ENCODE results near the gene FXYD1. TPM values are rescaled to one million over a fixed set of nuclear protein-coding genes. Genes with fewer than 3 reads are reported as not detected.

Gene FXYD1
- total and polyA plus RNA-seq, 2 experiments from 2014 or later = 1.5 to 26.8 TPM

DNA sequence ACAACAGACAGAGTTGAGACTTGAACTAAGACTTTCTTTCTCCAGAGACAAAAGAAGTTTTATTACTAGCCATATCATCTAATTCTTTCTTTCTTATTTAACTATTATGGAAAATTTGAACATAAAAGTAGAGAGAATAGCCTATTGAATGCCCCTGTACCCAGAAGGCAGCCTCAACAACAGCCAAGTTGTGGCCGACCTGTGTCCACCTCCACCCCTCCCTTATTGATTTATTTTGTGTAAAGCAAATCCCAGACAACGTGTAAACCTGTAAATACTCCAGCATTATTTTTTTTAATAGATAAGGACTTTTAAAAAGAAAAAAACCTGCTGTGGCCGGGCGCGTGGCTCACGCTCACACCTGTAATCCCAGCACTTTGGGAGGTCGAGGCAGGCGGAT, 49.1 kb upstream of the FXYD1 start:
- Mint-ChIP-seq H3K9me3 (no peaks in the 10 kb centered on the region), H3K4me1 (peaks cover 12% of the 10 kb centered on the region; the same call in 2 of the 3 replicates), H3K36me3 (ENCODE audit: low read depth) (no peaks in the 10 kb centered on the region; the same call in 2 of the 3 replicates), H3K27ac (no peak overlapping the region), H3K4me3 (no peak overlapping the region), H3K27me3 (ENCODE audit: insufficient read depth, low read depth, poor library complexity) (peaks cover 15% of the 10 kb centered on the region)
- TF ChIP-seq ZNF114 (CRISPR knock-in tag; IDR thresholded peaks at IDR 0.05) = no peak
- TF ChIP-seq POLR2AphosphoS5 (IDR thresholded peaks at IDR 0.05; ENCODE audit: low read depth) = no peak
- TF ChIP-seq EZH2 (IDR thresholded peaks at IDR 0.05; ENCODE audit: low read depth, unreplicated experiment) = no peak
- TF ChIP-seq STAT1 (IDR thresholded peaks at IDR 0.05; ENCODE audit: unreplicated experiment) = no peak
- ATAC-seq (no peak), DNase-seq (ENCODE audit: low spot score) (no peak)
- H3K27me3 ChIP-seq (ENCODE audit: insufficient read depth) = no peaks in the 10 kb centered on the region
- H2AFZ ChIP-seq = no peak overlapping the region; the same call in 1 of the 2 replicates
- 0 out of 2 replicates have a peak, but pooled peaks cover 5% of the 10 kb centered on the region for H3F3A ChIP-seq (replicated peaks; ENCODE audit: low read depth)
- no peaks in the 10 kb centered on the region for H3K79me2 ChIP-seq (replicated peaks; ENCODE audit: insufficient read depth)
- H3K9me2 ChIP-seq (ENCODE audit: insufficient read depth) = no peaks in the 10 kb centered on the region
- no peak overlapping the region for H3K4me3 ChIP-seq
- peaks cover 13% of the 10 kb centered on the region for H3K4me1 ChIP-seq (ENCODE audit: insufficient read depth)
- no peak overlapping the region for H3K27ac ChIP-seq (ENCODE audit: low read depth)
- H3K36me3 ChIP-seq (ENCODE audit: insufficient read depth) = no peaks in the 10 kb centered on the region
- H3K4me2 ChIP-seq = peak overlapping the region; percentile 71; the same call in 1 of the 2 replicates
- H4K20me1 ChIP-seq (replicated peaks; ENCODE audit: insufficient read depth) = no peaks in the 10 kb centered on the region

DNA sequence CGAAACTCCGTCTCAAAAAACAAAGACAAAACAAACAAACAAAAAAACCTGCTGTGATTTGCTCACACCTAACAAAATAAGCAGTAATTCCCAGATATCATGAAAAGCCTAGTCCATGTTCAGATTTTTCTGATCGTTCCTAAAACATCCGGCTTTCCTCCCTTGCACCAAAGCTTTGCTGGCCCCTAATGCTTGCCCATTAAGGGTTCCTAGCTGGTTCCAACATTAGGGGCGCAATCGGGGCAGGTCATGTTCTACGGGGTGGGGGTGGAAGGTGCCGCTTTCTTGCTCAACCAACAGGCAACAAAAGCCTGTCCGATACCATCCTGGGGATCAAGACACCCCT, 48.5 kb upstream of the FXYD1 start:
- Mint-ChIP-seq H3K36me3 (ENCODE audit: low read depth) (no peaks in the 10 kb centered on the region; the same call in 2 of the 3 replicates), H3K27me3 (ENCODE audit: insufficient read depth, low read depth, poor library complexity) (peaks cover 12% of the 10 kb centered on the region), H3K9me3 (no peaks in the 10 kb centered on the region), H3K4me3 (peak overlapping the region; percentile 65; the same call in 1 of the 3 replicates), H3K4me1 (peaks cover 10% of the 10 kb centered on the region; the same call in 2 of the 3 replicates), H3K27ac (no peak overlapping the region)
- Histone ChIP-seq H3K4me1 (ENCODE audit: insufficient read depth) (peaks cover 13% of the 10 kb centered on the region), H3K27me3 (ENCODE audit: insufficient read depth) (no peaks in the 10 kb centered on the region), H3K4me2 (peak overlapping the region; percentile 71), H3K27ac (ENCODE audit: low read depth) (no peak overlapping the region), H3F3A (replicated peaks; ENCODE audit: low read depth) (0 out of 2 replicates have a peak, but pooled peaks cover 5% of the 10 kb centered on the region), H3K4me3 (peak overlapping the region; percentile 53), H4K20me1 (replicated peaks; ENCODE audit: insufficient read depth) (no peaks in the 10 kb centered on the region), H2AFZ (peak overlapping the region; percentile 94), H3K9me2 (ENCODE audit: insufficient read depth) (no peaks in the 10 kb centered on the region), H3K79me2 (replicated peaks; ENCODE audit: insufficient read depth) (no peaks in the 10 kb centered on the region), H3K36me3 (ENCODE audit: insufficient read depth) (no peaks in the 10 kb centered on the region)
- ATAC-seq (peak; percentile 38), DNase-seq (ENCODE audit: low spot score) (no peak)
- no peak for TF ChIP-seq JUNB (IDR thresholded peaks at IDR 0.05; ENCODE audit: unreplicated experiment)
- no peak for TF ChIP-seq STAT1 (IDR thresholded peaks at IDR 0.05; ENCODE audit: unreplicated experiment)
- TF ChIP-seq CREB1 (CRISPR knock-in tag; IDR thresholded peaks at IDR 0.05; ENCODE audit: low read depth) = no peak
- TF ChIP-seq, protein P1, sequence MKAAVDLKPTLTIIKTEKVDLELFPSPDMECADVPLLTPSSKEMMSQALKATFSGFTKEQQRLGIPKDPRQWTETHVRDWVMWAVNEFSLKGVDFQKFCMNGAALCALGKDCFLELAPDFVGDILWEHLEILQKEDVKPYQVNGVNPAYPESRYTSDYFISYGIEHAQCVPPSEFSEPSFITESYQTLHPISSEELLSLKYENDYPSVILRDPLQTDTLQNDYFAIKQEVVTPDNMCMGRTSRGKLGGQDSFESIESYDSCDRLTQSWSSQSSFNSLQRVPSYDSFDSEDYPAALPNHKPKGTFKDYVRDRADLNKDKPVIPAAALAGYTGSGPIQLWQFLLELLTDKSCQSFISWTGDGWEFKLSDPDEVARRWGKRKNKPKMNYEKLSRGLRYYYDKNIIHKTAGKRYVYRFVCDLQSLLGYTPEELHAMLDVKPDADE (IDR thresholded peaks at IDR 0.05) = no peak
- no peak for TF ChIP-seq ZNF331 (CRISPR knock-in tag; IDR thresholded peaks at IDR 0.05; ENCODE audit: low read depth)
- no peak for TF ChIP-seq EZH2 (IDR thresholded peaks at IDR 0.05; ENCODE audit: low read depth, unreplicated experiment)
- TF ChIP-seq, protein P2, sequence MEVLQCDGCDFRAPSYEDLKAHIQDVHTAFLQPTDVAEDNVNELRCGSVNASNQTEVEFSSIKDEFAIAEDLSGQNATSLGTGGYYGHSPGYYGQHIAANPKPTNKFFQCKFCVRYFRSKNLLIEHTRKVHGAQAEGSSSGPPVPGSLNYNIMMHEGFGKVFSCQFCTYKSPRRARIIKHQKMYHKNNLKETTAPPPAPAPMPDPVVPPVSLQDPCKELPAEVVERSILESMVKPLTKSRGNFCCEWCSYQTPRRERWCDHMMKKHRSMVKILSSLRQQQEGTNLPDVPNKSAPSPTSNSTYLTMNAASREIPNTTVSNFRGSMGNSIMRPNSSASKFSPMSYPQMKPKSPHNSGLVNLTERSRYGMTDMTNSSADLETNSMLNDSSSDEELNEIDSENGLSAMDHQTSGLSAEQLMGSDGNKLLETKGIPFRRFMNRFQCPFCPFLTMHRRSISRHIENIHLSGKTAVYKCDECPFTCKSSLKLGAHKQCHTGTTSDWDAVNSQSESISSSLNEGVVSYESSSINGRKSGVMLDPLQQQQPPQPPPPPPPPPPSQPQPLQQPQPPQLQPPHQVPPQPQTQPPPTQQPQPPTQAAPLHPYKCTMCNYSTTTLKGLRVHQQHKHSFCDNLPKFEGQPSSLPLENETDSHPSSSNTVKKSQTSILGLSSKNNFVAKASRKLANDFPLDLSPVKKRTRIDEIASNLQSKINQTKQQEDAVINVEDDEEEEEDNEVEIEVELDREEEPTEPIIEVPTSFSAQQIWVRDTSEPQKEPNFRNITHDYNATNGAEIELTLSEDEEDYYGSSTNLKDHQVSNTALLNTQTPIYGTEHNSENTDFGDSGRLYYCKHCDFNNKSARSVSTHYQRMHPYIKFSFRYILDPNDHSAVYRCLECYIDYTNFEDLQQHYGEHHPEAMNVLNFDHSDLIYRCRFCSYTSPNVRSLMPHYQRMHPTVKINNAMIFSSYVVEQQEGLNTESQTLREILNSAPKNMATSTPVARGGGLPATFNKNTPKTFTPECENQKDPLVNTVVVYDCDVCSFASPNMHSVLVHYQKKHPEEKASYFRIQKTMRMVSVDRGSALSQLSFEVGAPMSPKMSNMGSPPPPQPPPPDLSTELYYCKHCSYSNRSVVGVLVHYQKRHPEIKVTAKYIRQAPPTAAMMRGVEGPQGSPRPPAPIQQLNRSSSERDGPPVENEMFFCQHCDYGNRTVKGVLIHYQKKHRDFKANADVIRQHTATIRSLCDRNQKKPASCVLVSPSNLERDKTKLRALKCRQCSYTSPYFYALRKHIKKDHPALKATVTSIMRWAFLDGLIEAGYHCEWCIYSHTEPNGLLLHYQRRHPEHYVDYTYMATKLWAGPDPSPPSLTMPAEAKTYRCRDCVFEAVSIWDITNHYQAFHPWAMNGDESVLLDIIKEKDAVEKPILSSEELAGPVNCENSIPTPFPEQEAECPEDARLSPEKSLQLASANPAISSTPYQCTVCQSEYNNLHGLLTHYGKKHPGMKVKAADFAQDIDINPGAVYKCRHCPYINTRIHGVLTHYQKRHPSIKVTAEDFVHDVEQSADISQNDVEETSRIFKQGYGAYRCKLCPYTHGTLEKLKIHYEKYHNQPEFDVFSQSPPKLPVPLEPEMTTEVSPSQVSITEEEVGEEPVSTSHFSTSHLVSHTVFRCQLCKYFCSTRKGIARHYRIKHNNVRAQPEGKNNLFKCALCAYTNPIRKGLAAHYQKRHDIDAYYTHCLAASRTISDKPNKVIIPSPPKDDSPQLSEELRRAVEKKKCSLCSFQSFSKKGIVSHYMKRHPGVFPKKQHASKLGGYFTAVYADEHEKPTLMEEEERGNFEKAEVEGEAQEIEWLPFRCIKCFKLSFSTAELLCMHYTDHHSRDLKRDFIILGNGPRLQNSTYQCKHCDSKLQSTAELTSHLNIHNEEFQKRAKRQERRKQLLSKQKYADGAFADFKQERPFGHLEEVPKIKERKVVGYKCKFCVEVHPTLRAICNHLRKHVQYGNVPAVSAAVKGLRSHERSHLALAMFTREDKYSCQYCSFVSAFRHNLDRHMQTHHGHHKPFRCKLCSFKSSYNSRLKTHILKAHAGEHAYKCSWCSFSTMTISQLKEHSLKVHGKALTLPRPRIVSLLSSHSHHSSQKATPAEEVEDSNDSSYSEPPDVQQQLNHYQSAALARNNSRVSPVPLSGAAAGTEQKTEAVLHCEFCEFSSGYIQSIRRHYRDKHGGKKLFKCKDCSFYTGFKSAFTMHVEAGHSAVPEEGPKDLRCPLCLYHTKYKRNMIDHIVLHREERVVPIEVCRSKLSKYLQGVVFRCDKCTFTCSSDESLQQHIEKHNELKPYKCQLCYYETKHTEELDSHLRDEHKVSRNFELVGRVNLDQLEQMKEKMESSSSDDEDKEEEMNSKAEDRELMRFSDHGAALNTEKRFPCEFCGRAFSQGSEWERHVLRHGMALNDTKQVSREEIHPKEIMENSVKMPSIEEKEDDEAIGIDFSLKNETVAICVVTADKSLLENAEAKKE (CRISPR knock-in tag; IDR thresholded peaks at IDR 0.05) = no peak
- TF ChIP-seq NANOG (IDR thresholded peaks at IDR 0.05; ENCODE audit: borderline replicate concordance) = no peak
- TF ChIP-seq EZH2phosphoT487 (IDR thresholded peaks at IDR 0.05; ENCODE audit: unreplicated experiment) = no peak
- no peak for TF ChIP-seq ZNF114 (CRISPR knock-in tag; IDR thresholded peaks at IDR 0.05)
- TF ChIP-seq, protein P3, sequence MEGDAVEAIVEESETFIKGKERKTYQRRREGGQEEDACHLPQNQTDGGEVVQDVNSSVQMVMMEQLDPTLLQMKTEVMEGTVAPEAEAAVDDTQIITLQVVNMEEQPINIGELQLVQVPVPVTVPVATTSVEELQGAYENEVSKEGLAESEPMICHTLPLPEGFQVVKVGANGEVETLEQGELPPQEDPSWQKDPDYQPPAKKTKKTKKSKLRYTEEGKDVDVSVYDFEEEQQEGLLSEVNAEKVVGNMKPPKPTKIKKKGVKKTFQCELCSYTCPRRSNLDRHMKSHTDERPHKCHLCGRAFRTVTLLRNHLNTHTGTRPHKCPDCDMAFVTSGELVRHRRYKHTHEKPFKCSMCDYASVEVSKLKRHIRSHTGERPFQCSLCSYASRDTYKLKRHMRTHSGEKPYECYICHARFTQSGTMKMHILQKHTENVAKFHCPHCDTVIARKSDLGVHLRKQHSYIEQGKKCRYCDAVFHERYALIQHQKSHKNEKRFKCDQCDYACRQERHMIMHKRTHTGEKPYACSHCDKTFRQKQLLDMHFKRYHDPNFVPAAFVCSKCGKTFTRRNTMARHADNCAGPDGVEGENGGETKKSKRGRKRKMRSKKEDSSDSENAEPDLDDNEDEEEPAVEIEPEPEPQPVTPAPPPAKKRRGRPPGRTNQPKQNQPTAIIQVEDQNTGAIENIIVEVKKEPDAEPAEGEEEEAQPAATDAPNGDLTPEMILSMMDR (conservative IDR thresholded peaks at IDR 0.05; ENCODE audit: low read depth in 2 of 2) = no peak
- no peak for TF ChIP-seq POLR2AphosphoS5 (IDR thresholded peaks at IDR 0.05; ENCODE audit: low read depth)
